PC-3 (cell line): ENCODE data around the gene DDX17.

Experiments used
- CTCF ChIP-seq: fragments of 300-600 bp; sonication (generic); conservative IDR thresholded peaks from 2 replicates; pipeline ENCODE4 v1.5.1; 2017; ENCODE audit warnings: antibody characterized with exemption, low read depth, mild to moderate bottlenecking, low read length
- EZH2phosphoT487 ChIP-seq: fragments of 300-600 bp; sonication (generic); IDR thresholded peaks from 2 replicates; pipeline ENCODE4 v1.6.1; 2018; ENCODE audit warnings: mild to moderate bottlenecking, antibody characterized with exemption, low read length, borderline replicate concordance

GRCh38 chr22:38464992-38465672 lies 41.0 kb downstream of the DDX17 start:
- TF ChIP-seq CTCF (no peak), EZH2phosphoT487 (no peak)
